GOT3 (cell line): ENCODE results near the gene LDB2.

ENCODE experiments used
- DNase-seq: peaks from one replicate; lab custom pipeline; 2025; ENCODE audit warnings: mixed read lengths; lab: John Stamatoyannopoulos, UW

The LDB2 gene

GRCh38 chr4:16843831-16844508 lies 54.5 kb downstream of the LDB2 start:
- no peak for DNase-seq

- no peak for DNase-seq
Observed at GRCh38 chr4:16838226-16838875, 60.1 kb downstream of the LDB2 start.

GRCh38 chr4:16837475-16837874 lies 61.0 kb downstream of the LDB2 start:
- no peak for DNase-seq

- DNase-seq: no peak
Observed at GRCh38 chr4:16836324-16836723, 62.1 kb downstream of the LDB2 start.

DNA sequence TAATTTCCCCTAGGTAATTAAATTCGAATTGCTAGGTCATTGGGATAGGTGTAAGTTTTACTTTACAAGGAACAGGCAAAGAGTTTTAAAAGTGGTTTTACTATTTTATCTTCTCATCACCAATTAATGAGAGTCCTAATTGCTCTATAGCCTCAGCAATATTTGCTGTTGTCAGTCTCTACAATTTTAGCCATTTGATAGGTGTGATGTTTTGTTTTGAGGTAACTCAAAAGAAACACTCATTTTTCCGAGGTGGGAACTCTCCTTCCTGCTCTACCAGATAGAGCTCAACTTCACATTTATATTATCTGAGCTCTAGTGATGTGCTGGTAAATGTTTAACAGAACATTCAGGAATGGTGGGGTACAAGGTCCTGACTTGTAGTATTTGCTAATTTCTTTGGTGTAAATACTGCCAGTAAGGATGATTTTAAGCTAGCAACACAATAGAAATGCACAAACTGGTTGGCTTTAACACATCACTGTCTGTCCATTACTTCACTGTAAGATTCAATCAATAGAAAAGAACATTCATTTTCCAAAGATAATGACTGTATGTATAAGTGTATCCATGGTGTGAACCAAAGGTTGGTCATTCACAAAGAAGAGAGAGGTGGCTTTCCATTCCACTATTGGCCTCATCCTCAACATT lies 62.7 kb downstream of the LDB2 start:
- DNase-seq: no peak

- DNase-seq: no peak
Observed at GRCh38 chr4:16834814-16835213, 63.6 kb downstream of the LDB2 start.

- DNase-seq: no peak
Observed at GRCh38 chr4:16833722-16834121, 64.7 kb downstream of the LDB2 start.

- DNase-seq: no peak
Observed at GRCh38 chr4:16830081-16830480, 68.4 kb downstream of the LDB2 start.

DNA sequence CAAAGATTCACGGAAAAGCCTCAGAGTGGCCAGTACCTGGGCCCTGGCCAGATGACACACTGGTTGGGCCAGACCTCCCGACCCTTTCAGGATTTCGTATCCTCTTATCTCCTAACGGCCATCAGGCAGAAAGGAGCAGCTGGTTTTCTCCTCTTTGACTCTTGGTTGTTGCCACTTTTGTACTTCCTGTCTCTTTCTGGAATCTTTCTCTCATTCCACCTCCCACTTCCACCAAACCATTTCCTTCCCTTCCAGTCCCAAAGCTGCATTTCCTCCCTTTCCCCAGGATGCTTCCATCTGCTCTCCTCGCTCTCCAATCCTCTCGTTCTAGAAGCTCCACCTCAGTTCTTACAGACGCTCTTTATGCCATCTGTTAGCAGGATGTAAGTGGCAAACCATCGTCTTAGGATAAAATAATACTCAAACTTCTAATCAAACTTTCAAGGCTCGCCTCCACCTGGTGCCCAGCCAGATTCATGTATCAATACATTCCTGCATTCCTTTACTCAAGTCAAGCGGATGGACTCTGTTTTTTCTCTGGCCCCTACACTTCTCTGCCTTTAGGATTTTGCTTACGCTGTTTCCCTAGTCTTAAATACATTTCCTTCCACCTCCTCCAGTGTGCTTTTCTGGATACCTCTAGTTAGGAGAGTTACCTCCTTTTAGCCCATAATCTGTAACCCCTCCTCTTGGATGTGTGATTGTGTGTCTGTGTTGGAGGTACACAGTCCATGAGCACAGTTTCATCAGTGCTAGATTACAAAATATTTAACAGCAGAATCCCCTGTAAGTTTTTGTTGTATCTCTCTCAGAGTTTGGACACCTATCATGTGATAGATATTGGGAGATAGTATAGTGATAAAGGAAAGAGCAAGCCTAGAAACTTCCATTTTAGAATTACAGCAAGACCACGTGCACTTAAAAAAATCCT lies 70.4 kb downstream of the LDB2 start:
- DNase-seq: no peak

DNA sequence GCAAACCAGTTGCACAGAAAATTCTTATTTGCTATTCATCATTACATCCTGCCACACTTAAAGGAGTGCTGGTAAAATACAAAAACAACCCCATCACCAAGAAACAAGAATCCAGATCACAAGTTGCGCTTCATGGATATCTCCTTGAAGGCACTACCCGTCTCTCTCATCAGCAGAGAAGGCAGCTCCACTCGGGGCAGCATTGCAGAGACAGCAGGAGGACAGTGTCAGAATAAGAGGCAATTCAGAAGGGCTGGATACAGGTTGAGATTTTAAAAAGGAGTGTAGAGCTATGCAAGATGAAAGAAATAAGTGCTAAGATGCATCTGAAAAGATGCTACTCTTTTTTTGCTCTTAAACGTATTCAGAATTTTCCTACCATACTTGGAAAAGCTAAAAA lies 71.4 kb downstream of the LDB2 start:
- no peak for DNase-seq

- DNase-seq: no peak
Observed at GRCh38 chr4:16826406-16826910, 72.0 kb downstream of the LDB2 start.

GRCh38 chr4:16824278-16824806 lies 74.1 kb downstream of the LDB2 start:
- DNase-seq: no peak

DNA sequence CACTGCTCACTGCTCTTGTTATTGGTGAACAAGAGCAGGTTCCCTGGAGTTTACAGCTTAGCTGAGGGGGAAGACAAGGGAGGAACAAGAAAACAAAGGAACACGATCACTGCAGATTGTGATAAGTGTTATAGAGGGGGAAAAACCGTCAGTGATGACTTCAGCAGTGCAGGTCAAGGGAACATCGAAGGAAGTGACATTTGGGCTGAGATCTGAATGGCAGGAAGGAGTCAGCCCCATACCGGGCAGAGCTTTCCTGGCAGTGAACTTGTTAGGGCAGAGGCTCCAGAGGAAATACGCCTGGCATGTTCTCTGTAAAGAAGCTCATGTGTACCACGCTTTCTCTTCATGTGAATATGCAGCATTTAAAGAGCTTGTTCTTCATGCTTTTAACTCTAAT lies 78.1 kb downstream of the LDB2 start:
- DNase-seq: no peak

- DNase-seq: no peak
Observed at GRCh38 chr4:16819652-16820051, 78.8 kb downstream of the LDB2 start.

GRCh38 chr4:16818005-16818404 lies 80.4 kb downstream of the LDB2 start:
- DNase-seq: no peak

DNA sequence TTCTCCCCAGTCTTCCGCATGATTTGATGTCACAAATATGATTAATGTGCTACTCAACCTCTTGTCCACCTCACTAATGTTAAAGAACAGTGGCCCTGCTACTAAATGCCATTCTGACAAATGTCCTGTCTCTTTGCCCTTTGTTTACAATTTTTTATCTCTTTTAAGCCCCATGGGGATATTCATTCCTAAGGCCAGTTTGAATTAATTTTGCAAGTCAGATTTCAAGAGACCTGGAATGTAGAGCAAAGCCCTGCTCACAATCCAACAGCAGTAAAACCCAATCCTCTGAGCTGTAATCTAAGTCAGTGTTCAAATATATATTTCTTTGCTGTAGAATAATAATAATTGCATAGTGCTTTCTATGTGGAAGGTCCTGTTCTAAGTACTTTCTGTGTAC lies 81.2 kb downstream of the LDB2 start:
- no peak for DNase-seq

- DNase-seq: no peak
Observed at GRCh38 chr4:16814361-16814760, 84.1 kb downstream of the LDB2 start.

- no peak for DNase-seq
Observed at GRCh38 chr4:16812041-16812440, 86.4 kb downstream of the LDB2 start.

GRCh38 chr4:16809943-16810342 lies 88.5 kb downstream of the LDB2 start:
- DNase-seq: no peak

DNA sequence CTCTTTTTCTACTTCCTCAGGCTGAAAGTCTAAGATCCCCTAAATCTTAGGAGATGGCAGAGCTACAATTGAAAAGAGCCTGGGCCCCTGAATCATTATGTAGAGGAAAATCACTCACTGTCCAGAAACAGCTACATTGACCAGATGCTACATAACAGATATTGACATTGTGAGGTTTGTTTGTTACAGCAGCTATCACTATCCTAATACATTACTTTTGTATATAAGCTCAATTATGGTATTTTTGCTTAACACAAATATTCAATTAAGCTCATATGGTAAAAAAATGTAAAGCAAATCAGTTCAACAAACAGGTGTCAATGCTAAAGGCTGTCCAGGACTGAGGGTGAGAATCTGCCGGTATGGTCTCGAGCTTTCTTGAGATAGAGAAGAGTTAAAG lies 89.4 kb downstream of the LDB2 start:
- no peak for DNase-seq

DNA sequence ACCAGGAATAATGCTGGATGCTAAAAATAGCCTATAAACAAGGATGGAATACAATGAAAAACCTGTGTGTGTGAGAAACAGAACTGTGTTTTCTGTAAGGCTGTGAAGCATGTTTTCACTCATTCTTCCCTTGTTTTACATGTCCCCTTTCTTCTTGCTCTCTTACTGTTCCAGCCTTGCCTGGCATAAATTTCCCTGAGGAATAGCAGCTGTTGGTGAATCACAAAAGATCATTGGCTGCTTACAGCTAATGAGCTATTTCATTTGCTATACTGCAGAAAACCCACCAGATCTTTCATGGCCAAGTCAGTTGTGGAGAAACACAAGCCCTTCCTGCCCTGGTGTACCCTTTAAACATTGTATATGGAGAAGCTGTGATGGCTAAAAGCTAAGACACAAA lies 91.1 kb downstream of the LDB2 start:
- no peak for DNase-seq

DNA sequence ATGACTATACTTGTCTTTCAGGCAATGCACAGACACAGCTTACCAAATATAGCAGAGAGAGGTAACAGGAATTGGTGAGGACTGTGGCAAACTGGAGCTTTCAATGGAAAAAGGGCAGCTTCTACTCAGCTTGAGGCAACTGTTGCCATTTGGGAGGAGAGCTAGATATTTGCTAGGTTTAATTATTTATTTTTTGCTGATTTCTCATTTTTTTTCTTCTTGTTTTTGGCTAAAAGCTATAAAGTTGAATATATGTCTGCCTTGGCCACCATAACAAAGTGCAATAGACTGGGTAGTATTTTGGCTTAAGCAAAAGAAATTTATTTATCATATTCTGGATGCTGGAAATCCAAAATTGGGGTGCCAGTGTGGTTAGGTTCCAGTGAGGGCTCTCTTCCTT lies 93.9 kb downstream of the LDB2 start:
- DNase-seq: no peak
